Left colon (tissue), 2 donors: ENCODE measurements around the gene CIAO2B. TPM values are rescaled to one million over a fixed set of nuclear protein-coding genes. Genes with fewer than 3 reads are reported as not detected.
A peak's percentile ranks its signal among the peaks of the same experiment; 100 is the strongest.
"Not testable (repeated sequence)": the region's sequence is repeated elsewhere in the genome, so short reads cannot be mapped to it uniquely, and the experiment has no call there.

Experiments
- ATAC-seq: fragments of 200-7000 bp; cut with Tn5 transposase; one replicate; pipeline ENCODE4 v1.9.1; 2020; ENCODE audit warnings: mild to moderate bottlenecking, moderate library complexity
- DNase-seq, 2 donors: peaks; one replicate each; pipeline ENCODE4 v3.0.0-alpha.2; 2020
- intact Hi-C, 2 donors: fragments of 100-400 bp; cut with DNase I in 1 of 2; cut with micrococcal nuclease in 1 of 2; formaldehyde crosslinking; loops; one replicate each; pipeline versions ENCODE4 v1.11.2 to v1.14.0; 2022; cut with DNase I, micrococcal nuclease
- total RNA-seq, 2 donors: library from RNA; stranded (reverse); fragmentation: NEBNext Ultra II Directional; extraction: Animal tissue kit (Norgen Biotek cat#: 25700); gene quantifications; one replicate each; pipeline ENCODE4 v1.2.1, GENCODE V29; 2021
- donor health status: DM: no; HTN: no; CAD: no.
- donor health status: DM: yes; HTN: yes; CAD: no.

CIAO2B gene
- total RNA-seq, 2 donors from 2014 or later: 82.7 to 109 TPM

GRCh38 chr16:66944971-66945370 lies 10.8 kb upstream of the CIAO2B start:
- not testable (repeated sequence) for ATAC-seq

GRCh38 chr16:66944054-66944441 lies 9.8 kb upstream of the CIAO2B start:
- DNase-seq (no peak), ATAC-seq (no peak)
- intact Hi-C loops: no loop called here

More at GRCh38 chr16:66944971-66945370, 10.8 kb upstream of the CIAO2B start:
- DNase-seq, intact Hi-C loops: not testable (repeated sequence)

- intact Hi-C loops: no loop called here
Observed at GRCh38 chr16:66943426-66944053, 9.3 kb upstream of the CIAO2B start.

GRCh38 chr16:66942981-66943380 lies 8.8 kb upstream of the CIAO2B start:
- ATAC-seq (no peak), DNase-seq (no peak)
- intact Hi-C loops: no loop called here

More at GRCh38 chr16:66943426-66944053, 9.3 kb upstream of the CIAO2B start:
- ATAC-seq (no peak), DNase-seq (no peak)

- DNase-seq: no peak
- no peak for ATAC-seq
- intact Hi-C loops: no loop called here
Observed at GRCh38 chr16:66940236-66940635, 6.0 kb upstream of the CIAO2B start.

GRCh38 chr16:66939366-66939765 lies 5.2 kb upstream of the CIAO2B start:
- DNase-seq: no peak
- intact Hi-C loops: no loop called here
- no peak for ATAC-seq

GRCh38 chr16:66937725-66938337 lies 3.6 kb upstream of the CIAO2B start:
- ATAC-seq (peak; percentile 25), DNase-seq (no peak)
- intact Hi-C loops: no loop called here

GRCh38 chr16:66936889-66937554 lies 2.8 kb upstream of the CIAO2B start:
- intact Hi-C loops: no loop called here
- no peak for ATAC-seq
- no peak for DNase-seq

- intact Hi-C loops: no loop called here
- DNase-seq (peak in 1 of 2 donors; percentile 36), ATAC-seq (peak; percentile 47)
Observed at GRCh38 chr16:66936462-66936861, 2.3 kb upstream of the CIAO2B start.

- ATAC-seq: peak; percentile 77
- DNase-seq: peak; percentile 90 to 93
- intact Hi-C loops: no loop called here
Observed at GRCh38 chr16:66935314-66936011, 1.3 kb upstream of the CIAO2B start, which contains the start of gene CES2. TSS of gene CES2 (plus strand) at chr16:66935516. CDS start at chr16:66935636, 120 bp downstream.

GRCh38 chr16:66934839-66935313 lies 674 bp upstream of the CIAO2B start:
- ATAC-seq: peak; percentile 5
- intact Hi-C loops: loop anchor here in 1 of 2 donors (5.0 kb wide), 1 partner anchor 38 kb away; no protein-coding TSS in a partner anchor
- DNase-seq: not testable (repeated sequence)

GRCh38 chr16:66933776-66934137 lies 445 bp downstream of the CIAO2B start:
- ATAC-seq (no peak), DNase-seq (no peak)
- intact Hi-C loops: loop anchor here in 1 of 2 donors (5.0 kb wide), 1 partner anchor 36 kb away; no protein-coding TSS in a partner anchor

- intact Hi-C loops: loop anchor here in 1 of 2 donors (5.0 kb wide), 1 partner anchor 35 kb away; no protein-coding TSS in a partner anchor
- DNase-seq: no peak
- ATAC-seq: no peak
Observed at GRCh38 chr16:66932076-66932475, 2.1 kb downstream of the CIAO2B start.

- ATAC-seq (no peak), DNase-seq (no peak)
- intact Hi-C loops: loop anchor here in 1 of 2 donors (5.0 kb wide), 1 partner anchor 34 kb away; no protein-coding TSS in a partner anchor
Observed at GRCh38 chr16:66931665-66932064, 2.5 kb downstream of the CIAO2B start.

- peak; percentile 12 for ATAC-seq
- DNase-seq: no peak
- intact Hi-C loops: loop anchor here in 1 of 2 donors (5.0 kb wide), 1 partner anchor 33 kb away; no protein-coding TSS in a partner anchor
Observed at GRCh38 chr16:66930189-66930588, 4.0 kb downstream of the CIAO2B start.

- intact Hi-C loops: no loop called here
- ATAC-seq (no peak), DNase-seq (peak in 1 of 2 donors; percentile 66)
Observed at GRCh38 chr16:66928702-66929388, 5.4 kb downstream of the CIAO2B start.

GRCh38 chr16:66927918-66928649 lies 6.1 kb downstream of the CIAO2B start:
- ATAC-seq: no peak
- intact Hi-C loops: no loop called here
- DNase-seq: no peak

- ATAC-seq: no peak
- intact Hi-C loops: no loop called here
Observed at GRCh38 chr16:66926961-66927436, 7.2 kb downstream of the CIAO2B start.

More at GRCh38 chr16:66926961-66927436, 7.2 kb downstream of the CIAO2B start:
- DNase-seq: no peak
